Hypothalamus (tissue), 51 donors: ENCODE measurements around the gene RPTOR.

Source experiments
- DNase-seq, 51 donors: peaks; one replicate each; lab custom pipeline; 2025; lab: John Stamatoyannopoulos, UW

Gene RPTOR

DNA sequence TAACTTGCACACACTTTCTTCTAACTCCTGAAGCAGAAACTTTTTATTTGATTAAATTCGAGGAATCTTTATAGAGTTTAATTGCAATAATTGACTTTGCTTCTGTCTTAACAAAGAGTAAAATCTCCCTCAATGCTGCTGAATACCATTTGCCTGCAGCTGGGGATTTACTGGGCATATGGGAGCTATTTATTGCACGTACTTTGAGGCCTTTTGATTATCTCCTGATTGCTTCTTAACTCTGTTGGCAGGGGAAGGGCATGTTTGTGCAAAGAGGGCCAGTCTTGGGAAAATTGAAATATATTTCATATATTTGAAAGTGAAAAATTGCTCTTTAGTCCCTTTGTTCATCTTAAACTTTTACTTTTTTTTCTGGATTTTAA is 290.2 kb downstream of the RPTOR start:
- no peak for DNase-seq

DNA sequence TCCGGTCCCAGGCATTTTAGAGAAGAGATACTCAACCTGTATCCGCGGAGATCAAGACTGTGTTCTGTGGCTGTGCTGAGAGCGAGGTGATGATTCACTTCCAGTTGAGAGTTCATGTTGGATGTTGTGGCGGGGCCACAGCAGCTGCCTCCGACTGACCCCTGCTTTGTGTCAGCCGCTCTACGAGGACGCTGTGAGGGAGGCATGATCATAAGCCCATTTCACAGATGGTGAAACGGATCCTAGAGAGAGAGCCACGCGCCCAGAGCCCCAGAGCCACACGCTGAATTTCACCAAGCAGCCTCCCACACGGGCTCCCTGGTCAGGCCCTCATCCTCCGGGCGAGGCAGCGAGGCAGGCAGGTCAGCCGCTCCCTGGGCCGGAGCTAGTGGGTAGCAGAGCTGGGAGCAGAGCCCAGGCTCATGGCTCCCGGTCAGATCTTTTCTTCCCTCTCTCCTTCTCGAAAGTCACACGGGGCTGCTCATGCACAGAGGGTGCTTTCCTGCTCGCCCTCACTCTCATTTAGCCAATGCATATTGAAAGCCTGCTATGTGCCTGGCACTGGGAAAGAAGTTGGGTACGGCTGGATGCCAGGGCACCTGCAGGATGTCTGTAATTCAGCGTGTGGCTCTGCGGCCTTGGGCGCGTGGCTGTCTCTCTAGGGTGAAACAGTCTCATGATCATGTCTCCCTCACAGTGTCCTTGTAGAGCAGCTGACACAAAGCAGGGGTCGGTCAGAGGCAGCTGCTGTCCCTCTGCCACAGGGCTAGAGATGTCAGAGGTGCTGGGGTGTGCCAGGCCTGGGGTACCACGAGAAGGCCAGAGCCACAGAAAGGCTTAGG is 291.4 kb downstream of the RPTOR start:
- DNase-seq, result peak in 44 of 51 donors; percentile 11 to 74 (median 50)

GRCh38 chr17:80836658-80836965 is 292.0 kb downstream of the RPTOR start:
- peak in 1 of 51 donors; percentile 38 for DNase-seq

DNA sequence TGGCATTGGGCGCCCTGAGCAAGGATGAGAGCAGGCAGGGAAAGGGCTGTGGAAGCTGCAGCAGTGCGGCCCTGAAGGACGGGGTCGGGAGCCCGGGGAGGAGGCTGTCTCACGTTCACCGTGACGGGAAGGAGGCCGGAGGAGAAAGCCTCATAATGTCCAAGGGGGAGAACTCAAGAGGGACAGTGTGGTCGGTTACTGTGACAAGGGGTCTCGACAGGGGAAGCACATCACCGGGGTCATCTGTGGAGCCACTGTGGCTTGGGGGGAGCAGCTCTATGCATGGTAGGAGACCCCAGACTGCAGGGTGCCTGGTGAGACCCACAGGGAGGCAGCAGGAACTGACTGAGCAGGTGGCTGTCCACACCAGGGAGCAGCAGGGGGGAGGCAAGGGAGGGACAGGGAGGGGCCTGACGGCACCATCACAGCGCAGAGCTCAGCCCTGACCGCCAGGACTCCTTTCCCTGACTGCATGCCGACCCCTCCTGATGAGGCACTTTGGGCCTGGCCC is 292.4 kb downstream of the RPTOR start:
- no peak for DNase-seq

DNA sequence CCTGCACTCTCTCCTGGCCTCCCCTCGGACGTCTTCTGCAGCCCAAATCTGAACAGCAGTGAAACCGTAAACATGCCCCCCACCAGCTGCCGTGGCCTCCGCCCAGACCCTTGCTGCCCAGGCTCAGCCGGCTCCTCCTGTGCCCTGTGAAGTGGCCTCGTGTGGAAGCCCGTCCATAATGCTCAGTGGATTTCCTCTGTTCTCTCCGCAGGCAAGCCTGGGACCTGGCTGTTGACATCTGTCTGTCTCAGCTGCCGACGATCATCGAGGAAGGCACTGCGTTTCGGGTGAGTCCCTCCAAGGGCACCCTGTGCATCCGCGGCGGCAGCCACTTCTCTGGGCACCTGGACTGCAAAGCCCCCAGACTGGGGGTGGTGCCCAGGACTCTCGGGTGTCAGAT is 293.1 kb downstream of the RPTOR start:
- no peak for DNase-seq

DNA sequence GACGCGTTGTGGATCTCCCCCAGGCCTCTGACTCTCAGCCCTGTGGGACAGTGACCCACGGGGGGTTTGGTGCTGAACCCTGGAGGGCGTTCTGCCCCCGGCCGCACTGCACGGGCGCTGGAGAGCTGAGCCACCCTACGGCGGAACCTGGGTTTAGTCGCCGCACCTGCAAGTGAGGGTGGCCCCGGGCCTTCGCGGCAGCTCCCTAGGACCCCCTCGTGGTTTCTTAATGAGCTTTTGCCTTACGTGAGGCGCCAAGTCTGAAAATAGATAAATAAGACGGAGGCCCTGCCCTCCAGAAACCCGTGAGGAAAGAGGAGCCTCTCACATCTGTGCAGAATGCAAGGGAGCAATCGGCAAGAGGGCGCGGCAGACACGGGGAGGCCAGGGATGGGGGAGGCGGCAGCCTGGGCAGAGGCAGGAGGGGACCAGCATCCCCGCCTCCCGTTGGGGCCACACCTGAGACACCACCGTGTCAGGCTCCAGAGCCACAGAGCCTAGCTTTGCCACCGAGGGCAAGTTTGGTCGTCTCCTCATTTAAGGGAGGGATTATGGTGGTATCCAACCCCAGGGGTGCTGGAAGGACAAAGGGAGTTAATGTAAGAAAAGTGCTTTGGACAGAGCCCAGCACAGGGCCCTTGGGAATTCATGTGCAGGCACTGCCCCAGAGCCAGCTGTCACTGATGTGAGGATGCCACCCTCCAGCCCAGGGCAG is 293.8 kb downstream of the RPTOR start:
- DNase-seq, result no peak

DNA sequence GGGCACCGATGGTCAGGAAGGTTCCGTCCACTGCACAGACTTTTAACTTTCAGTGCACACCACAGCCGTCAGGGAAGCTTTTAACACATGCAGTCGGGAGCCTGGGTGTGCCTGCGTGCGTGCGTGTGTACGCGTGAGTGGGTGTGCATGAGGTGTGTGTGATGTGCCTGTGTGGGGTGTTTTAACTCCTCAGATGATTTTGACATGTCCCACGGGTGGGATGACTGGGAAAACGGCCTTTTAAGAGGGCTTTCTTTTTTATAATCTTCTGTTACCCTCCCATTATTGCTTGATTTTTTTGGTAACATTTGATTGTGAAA is 294.3 kb downstream of the RPTOR start:
- DNase-seq, result no peak

- DNase-seq, result peak in 10 of 51 donors; percentile 16 to 41 (median 22)
Measured at GRCh38 chr17:80839511-80839941, 294.9 kb downstream of the RPTOR start.

GRCh38 chr17:80839970-80840369 is 295.3 kb downstream of the RPTOR start:
- no peak for DNase-seq

GRCh38 chr17:80842456-80843013 is 297.9 kb downstream of the RPTOR start:
- DNase-seq, result no peak

GRCh38 chr17:80843741-80844156 is 299.1 kb downstream of the RPTOR start:
- no peak for DNase-seq

DNA sequence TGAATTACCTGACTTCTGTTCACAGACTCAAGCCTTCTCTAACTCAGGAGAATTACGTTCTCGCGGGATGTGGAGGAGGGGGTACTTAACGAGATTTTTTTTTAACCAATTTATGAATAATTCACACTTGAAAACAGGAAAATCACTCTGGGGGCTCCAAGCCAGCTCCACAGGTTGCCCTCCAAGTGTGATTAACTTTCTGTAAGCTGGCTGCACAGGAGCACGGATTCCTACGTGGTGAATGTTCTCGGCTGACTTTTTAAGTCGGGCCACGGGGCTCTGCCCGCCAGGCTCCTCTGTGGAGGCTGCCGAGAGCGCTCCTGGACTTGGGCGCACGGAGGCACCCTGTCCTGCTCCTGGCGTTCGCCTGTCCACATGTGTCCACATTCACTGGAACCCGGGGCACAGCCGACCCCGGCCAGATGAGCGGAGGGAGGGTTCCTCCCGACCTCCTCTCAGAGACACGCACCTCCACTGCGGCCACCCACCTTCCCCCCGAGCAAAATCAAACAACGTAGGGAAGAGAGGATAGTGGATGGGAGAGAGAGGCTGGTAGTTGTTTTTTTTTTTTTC is 299.9 kb downstream of the RPTOR start:
- no peak for DNase-seq

DNA sequence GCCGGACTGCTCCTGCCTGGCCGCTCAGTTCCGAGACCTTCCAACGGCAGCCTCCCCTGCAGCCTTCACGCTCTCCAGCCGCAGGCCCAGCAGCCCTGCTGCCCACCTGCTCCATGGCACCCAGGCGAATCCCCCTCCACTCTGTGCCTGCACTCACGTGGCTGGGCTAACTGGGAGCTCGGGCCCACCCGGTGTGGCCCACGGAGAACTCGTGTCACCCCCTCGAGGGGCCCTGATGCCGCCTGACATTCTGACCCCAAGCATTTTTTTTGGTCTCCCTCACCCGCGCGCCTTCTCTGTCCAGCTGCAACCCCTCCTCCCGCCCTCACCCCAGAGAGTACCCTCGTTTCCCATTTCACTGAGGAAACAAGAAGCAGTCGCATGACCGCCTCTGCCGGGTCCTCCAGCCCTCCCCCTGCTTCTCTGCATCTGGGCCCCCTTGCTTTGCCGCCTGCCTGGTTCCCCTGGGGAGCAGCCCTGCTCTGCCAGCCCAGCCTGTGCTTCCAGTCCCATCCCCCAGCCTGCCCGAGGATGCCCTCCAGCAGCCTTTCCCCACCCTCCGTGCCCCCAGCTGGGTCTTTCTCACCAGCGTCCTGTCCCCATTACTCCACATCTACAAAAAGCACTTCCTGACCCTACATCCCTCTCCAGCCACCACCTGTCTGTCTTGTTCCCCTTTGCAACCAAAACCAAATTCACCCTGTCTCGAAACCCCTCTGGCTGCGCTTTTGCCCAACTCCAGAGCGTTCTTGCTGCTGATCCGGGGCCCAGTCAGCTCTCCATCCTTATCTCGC is 300.6 kb downstream of the RPTOR start:
- no peak for DNase-seq

DNA sequence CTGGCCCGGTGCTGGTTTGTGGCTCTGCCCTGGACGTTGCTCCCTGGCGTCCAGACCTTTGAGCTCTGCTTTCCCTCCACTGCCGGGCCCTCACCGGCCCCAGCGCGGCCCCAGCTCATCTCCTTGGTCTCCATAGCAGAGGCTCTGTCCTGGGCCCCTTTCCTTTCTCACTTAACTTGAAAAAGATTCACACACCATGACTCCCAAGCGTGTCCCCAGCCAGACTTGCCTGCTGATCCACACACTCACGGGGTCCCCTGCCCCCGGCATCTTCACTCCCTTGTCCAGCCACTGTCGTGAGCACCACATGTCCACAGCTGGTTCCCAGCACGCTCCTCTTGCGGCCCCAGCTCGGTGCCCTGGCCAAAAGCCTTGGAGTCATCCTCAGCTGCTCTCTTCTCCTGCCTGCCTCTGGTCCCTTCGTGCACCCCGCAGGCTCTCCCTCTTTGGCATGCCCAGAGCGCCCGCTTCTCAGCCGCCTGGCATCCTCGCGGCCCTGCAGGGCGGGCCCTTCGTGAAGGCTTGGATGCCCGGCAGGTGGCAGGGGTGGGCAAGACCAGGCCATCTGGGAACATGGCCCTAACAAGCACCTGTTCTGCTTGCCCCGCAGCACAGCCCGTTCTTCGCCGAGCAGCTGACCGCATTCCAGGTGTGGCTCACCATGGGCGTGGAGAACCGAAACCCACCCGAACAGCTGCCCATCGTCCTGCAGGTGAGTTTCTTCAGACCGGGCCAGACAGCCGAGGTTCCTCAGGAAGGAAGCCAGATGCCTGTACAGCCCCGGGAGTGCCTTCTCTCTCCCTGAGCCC is 301.4 kb downstream of the RPTOR start:
- no peak for DNase-seq

DNA sequence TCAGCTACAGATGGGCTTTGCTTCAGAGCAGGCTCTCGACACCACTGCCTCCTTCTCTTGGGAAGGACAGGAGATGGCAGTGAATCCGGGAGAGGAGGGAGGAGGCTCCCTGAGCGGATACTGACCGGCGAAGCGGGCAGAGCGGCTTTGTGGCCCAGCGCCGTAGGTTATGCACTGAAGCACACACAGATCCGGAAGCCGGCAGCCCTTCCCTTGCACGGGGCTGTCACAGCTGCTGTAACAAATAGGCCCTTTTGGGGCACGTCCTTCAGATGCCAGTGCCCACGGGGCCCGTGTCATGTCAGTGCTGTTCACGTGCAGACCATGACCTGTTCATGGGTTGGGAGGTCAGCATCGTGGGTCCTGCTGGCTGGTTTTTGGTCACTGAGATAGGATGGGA is 302.3 kb downstream of the RPTOR start:
- DNase-seq, result no peak

- DNase-seq, result no peak
Measured at GRCh38 chr17:80847496-80848230, 303.0 kb downstream of the RPTOR start.

DNA sequence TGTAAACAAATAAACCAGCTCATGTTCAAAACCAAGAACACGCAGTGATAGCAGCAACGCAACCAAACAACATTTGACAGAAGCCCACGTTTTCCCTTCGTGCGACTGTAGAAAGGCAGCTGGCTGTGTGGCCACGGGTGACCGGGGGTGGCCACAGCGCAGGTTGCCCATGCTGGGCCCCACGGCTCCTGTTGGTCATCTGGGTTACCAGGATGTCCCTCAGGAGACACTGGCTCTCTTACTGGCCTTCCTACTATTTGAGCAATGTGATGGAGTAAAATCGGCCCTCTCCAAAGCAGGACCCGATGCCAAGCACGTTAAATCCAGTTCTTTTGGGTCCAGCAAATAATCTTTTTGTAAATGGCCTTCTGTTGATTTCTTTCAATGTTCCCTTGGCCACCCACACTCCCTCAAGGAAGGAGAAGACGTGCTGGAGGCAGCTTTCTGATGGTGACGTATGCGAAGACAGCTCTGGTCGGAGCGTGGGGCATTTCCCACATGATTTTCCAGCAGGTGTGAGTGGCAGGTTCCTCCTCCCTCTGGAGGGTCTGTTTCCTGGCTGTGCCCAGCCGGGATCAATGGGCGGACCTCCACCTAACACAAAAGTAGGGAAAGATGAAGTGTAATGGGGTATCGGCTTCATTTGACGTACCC is 303.9 kb downstream of the RPTOR start:
- DNase-seq, result peak in 1 of 51 donors; percentile 13

DNA sequence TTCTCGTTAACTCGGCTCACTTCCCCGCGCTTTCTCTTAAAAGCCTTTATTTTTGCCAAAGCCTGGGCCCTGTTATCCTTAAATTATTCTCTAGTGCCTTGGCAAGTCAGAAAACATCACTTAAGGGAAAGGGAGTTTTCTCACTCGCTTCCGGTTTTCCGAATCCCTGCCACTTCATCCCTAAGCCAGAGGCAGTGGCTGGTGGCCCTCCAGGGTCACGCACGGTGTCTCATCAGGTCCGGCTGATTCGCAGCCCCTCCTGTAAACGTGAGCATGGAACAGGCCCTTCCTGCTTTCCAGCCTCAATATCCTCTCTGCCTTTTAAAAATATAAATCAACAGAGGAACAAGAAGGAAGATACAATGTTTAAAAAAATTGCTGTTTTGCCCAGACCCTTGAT is 304.5 kb downstream of the RPTOR start:
- DNase-seq, result no peak

- DNase-seq, result no peak
Measured at GRCh38 chr17:80850109-80850508, 305.5 kb downstream of the RPTOR start.
